B cell (primary cell): ENCODE measurements around the gene ZBTB4. TPM values are rescaled to one million over a fixed set of nuclear protein-coding genes. Genes with fewer than 3 reads are reported as not detected.

Source experiments
- ATAC-seq: fragments of 200-7000 bp; cut with Tn5 transposase; one replicate; pipeline ENCODE4 v1.10.0; 2021; ENCODE audit warnings: low read depth, mild to moderate bottlenecking, moderate number of reproducible peaks, moderate library complexity
- CTCF ChIA-PET: fragments of 350-600 bp; sonication (Branson Sonifier 250); formaldehyde crosslinking; loops from one replicate; lab custom pipeline; 2021; ENCODE audit warnings: antibody characterized with exemption, inconsistent platforms; lab: Charles Lee
- POLR2A ChIA-PET: fragments of 350-600 bp; sonication (Branson Sonifier 250); formaldehyde crosslinking; loops from one replicate; lab custom pipeline; 2021; ENCODE audit warnings: antibody characterized with exemption; lab: Charles Lee
- DNase-seq: peaks from one replicate; pipeline ENCODE4 v3.0.0; 2013
- H2AFZ ChIP-seq: 2 replicates; pipeline ENCODE4 v1.6.1; 2012; ENCODE audit warnings: mild to moderate bottlenecking, low read depth, low read length; ENCODE audit not compliant: insufficient read depth, poor library complexity, severe bottlenecking
- H3K27ac ChIP-seq, 2 donors: 1 replicate in 1 of 2; 2 replicates in 1 of 2; pipeline ENCODE4 v1.5.1; 2012 to 2013; ENCODE audit warnings: low read length in 2 of 2, mild to moderate bottlenecking in 2 of 2, moderate library complexity in 1 of 2
- H3K27me3 ChIP-seq, 4 experiments: fragments of 200-600 bp in 1 of 4; sonication (generic) in 1 of 4; replicated peaks in 1 of 4; 1 replicate in 2 of 4; 2 replicates in 2 of 4; pipeline versions ENCODE4 v1.6.1 to v1.7.0; 2013 to 2016; ENCODE audit warnings: low read length in 3 of 4, mild to moderate bottlenecking in 2 of 4, mixed read lengths in 1 of 4, moderate library complexity in 1 of 4; ENCODE audit not compliant: insufficient read depth in 4 of 4, control insufficient read depth in 3 of 4; ENCODE audit errors: control extremely low read depth in 1 of 4
- H3K36me3 ChIP-seq, 2 experiments: replicated peaks in 1 of 2; 1 replicate in 1 of 2; 2 replicates in 1 of 2; pipeline versions ENCODE4 v1.6.1 to v1.7.1; 2013; ENCODE audit warnings: low read length in 1 of 2; ENCODE audit not compliant: insufficient read depth in 2 of 2, control insufficient read depth in 1 of 2; ENCODE audit errors: control extremely low read depth in 1 of 2, extremely low read depth in 1 of 2
- H3K4me1 ChIP-seq, 2 donors: fragments of 200-600 bp in 1 of 2; sonication (generic) in 1 of 2; 1 replicate in 1 of 2; 2 replicates in 1 of 2; pipeline versions ENCODE4 v1.5.1 to v1.6.1; 2013 to 2017; ENCODE audit warnings: low read length in 2 of 2; ENCODE audit not compliant: control insufficient read depth in 2 of 2, insufficient read depth in 2 of 2
- H3K4me2 ChIP-seq: replicated peaks from 2 replicates; pipeline ENCODE3; 2012; ENCODE audit warnings: mild to moderate bottlenecking, low read depth, low read length; ENCODE audit not compliant: poor library complexity, severe bottlenecking
- H3K4me3 ChIP-seq, 5 experiments: fragments of 200-600 bp in 1 of 5; sonication (generic) in 1 of 5; 1 replicate in 3 of 5; 2 replicates in 2 of 5; pipeline versions ENCODE4 v1.5.1 to v1.7.0; 2011 to 2016; ENCODE audit warnings: low read length in 4 of 5, mild to moderate bottlenecking in 4 of 5, low read depth in 2 of 5, control low read depth in 1 of 5, moderate library complexity in 1 of 5; ENCODE audit not compliant: insufficient read depth in 1 of 5; ENCODE audit errors: control extremely low read depth in 1 of 5, extremely low read depth in 1 of 5
- H3K79me2 ChIP-seq: fragments of 200-600 bp; sonication (generic); one replicate; pipeline ENCODE4 v1.6.0; 2016; ENCODE audit warnings: low read length; ENCODE audit not compliant: control insufficient read depth, insufficient read depth
- H3K9ac ChIP-seq: fragments of 200-600 bp; sonication (generic); 2 replicates; pipeline ENCODE4 v1.6.1; 2017; ENCODE audit warnings: mild to moderate bottlenecking, low read length, moderate library complexity
- H3K9me3 ChIP-seq, 3 donors: one replicate each; pipeline versions ENCODE4 v1.6.1 to v1.7.1; 2013; ENCODE audit warnings: low read length in 2 of 3; ENCODE audit not compliant: control insufficient read depth in 2 of 3, insufficient read depth in 1 of 3; ENCODE audit errors: control extremely low read depth in 1 of 3
- H4K20me1 ChIP-seq: 2 replicates; pipeline ENCODE4 v1.6.0; 2012; ENCODE audit warnings: mild to moderate bottlenecking, low read length; ENCODE audit not compliant: insufficient read depth, control insufficient read depth, poor library complexity, severe bottlenecking
- H3K27ac Mint-ChIP-seq: one replicate; pipeline ENCODE4 v1.8.0; 2021; ENCODE audit warnings: mixed read lengths
- H3K27me3 Mint-ChIP-seq: one replicate; pipeline ENCODE4 v1.8.0; 2021; ENCODE audit warnings: mixed read lengths
- H3K4me1 Mint-ChIP-seq: one replicate; pipeline ENCODE4 v1.8.0; 2021; ENCODE audit warnings: mixed read lengths
- H3K4me3 Mint-ChIP-seq: one replicate; pipeline ENCODE4 v1.8.0; 2021; ENCODE audit warnings: mixed read lengths
- H3K9me3 Mint-ChIP-seq: one replicate; pipeline ENCODE4 v1.8.0; 2022; ENCODE audit warnings: mixed read lengths; ENCODE audit not compliant: insufficient read depth
- EZH2 ChIP-seq: IDR thresholded peaks from 2 replicates; pipeline ENCODE4 v1.6.1; 2012; ENCODE audit warnings: borderline replicate concordance, low read depth, mild to moderate bottlenecking, moderate library complexity, low read length; ENCODE audit not compliant: insufficient read depth, poor library complexity, severe bottlenecking
- WGBS: methylation state at CpG from one replicate; pipeline ENCODE4 v1.1.5; 2013; ENCODE audit warnings: missing lambda C conversion rate; ENCODE audit not compliant: insufficient coverage; 5-methylcytosine and 5-hydroxymethylcytosine counted together
- intact Hi-C: fragments of 100-400 bp; cut with micrococcal nuclease; formaldehyde crosslinking; loops from one replicate; pipeline ENCODE4 v1.10.0; 2022
- polyA plus RNA-seq: library from polyadenylated mRNA; depleted of rRNA; stranded (reverse); fragments of >200 nt; gene quantifications from 2 replicates; pipeline ENCODE4 v1.2.3, GENCODE V29; 2012
- total RNA-seq, 2 donors: library from RNA; stranded (reverse); fragments of 120-200 nt in 1 of 2; gene quantifications; 1 replicate in 1 of 2; 2 replicates in 1 of 2; pipeline versions ENCODE4 v1.2.3 to v1.2.4, GENCODE V29; 2013 to 2022
- TF ChIP-seq, protein P1 (sequence below): fragments of 200-600 bp; IDR thresholded peaks from one replicate; pipeline ENCODE4 v1.8.0; 2022; ENCODE audit warnings: antibody characterized with exemption, mild to moderate bottlenecking

Gene ZBTB4
- total and polyA plus RNA-seq, 2 donors (not counting 1 experiment from before 2014, with no cell fraction given): 19.2 to 62.4 TPM

DNA sequence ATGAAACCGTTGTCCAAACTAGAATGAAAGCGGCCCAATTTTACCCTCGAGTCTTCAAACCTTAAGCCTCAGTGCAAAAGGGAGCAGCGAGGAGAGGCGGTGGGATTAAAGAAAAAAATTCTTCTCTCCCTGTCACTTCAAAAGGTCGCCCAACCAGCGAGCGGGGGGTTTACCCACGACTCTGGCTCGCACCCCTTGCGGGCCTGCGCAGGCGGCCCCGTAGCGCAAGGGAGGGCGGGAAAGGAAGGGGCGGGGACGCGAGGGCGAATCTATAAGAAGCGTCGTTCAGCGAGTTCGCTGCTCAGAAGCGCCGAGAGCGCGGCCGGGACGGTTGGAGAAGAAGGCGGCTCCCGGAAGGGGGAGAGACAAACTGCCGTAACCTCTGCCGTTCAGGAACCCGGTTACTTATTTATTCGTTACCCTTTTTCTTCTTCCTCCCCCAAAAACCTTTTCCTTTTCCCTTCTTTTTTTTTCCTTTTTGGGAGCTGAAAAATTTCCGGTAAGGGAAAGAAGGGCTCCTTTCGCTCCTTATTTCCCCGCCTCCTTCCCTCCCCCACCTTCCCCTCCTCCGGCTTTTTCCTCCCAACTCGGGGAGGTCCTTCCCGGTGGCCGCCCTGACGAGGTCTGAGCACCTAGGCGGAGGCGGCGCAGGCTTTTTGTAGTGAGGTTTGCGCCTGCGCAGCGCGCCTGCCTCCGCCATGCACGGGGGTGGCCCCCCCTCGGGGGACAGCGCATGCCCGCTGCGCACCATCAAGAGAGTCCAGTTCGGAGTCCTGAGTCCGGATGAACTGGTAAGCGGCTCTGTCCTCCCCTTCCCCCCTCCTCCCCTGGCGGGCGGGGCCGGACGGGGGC, 4.9 kb upstream of the ZBTB4 start, which contains the start of gene POLR2A:
Gene POLR2A, plus strand, starts transcription at position 300 of the 852 bp plus-strand sequence.
- ATAC-seq: peak; percentile 63
- H4K20me1 ChIP-seq: peaks cover 41% of the 10 kb centered on the region
- under 1% methylated on average over 51 of the region's 64 CpGs for WGBS
- peak; percentile 99 for DNase-seq
- no peak for TF ChIP-seq EZH2
- TF ChIP-seq, protein P1, sequence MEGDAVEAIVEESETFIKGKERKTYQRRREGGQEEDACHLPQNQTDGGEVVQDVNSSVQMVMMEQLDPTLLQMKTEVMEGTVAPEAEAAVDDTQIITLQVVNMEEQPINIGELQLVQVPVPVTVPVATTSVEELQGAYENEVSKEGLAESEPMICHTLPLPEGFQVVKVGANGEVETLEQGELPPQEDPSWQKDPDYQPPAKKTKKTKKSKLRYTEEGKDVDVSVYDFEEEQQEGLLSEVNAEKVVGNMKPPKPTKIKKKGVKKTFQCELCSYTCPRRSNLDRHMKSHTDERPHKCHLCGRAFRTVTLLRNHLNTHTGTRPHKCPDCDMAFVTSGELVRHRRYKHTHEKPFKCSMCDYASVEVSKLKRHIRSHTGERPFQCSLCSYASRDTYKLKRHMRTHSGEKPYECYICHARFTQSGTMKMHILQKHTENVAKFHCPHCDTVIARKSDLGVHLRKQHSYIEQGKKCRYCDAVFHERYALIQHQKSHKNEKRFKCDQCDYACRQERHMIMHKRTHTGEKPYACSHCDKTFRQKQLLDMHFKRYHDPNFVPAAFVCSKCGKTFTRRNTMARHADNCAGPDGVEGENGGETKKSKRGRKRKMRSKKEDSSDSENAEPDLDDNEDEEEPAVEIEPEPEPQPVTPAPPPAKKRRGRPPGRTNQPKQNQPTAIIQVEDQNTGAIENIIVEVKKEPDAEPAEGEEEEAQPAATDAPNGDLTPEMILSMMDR: no peak
- H3K4me2 ChIP-seq: peak within 1 kb of the TSS; percentile 95
- peak within 1 kb of the TSS; percentile 98 for H3K9ac ChIP-seq
- no peaks in the 10 kb centered on the region for H3K27me3 ChIP-seq
- H3K79me2 ChIP-seq: peaks cover 92% of the 10 kb centered on the region
- H2AFZ ChIP-seq: peak within 1 kb of the TSS; percentile 78
- intact Hi-C loops: loop anchor here (1.0 kb wide), 6 partner anchors 29 to 177 kb away; partner anchors contain the start of genes EIF5A, SENP3 and TMEM102
- H3K9me3 Mint-ChIP-seq: no peaks in the 10 kb centered on the region
- peak within 1 kb of the TSS; percentile 100 for H3K27ac ChIP-seq
- ChIA-PET CTCF (interaction anchor here (0.8 to 3.5 kb wide), 10 partner anchors 27 to 439 kb away, joined by 3 to 19 read pairs (median 6); partner anchors contain the start of genes CHRNB1, SENP3 and TMEM102), POLR2A (interaction anchor here (0.6 to 3.0 kb wide), 22 partner anchors 28 to 351 kb away, joined by 3 to 27 read pairs (median 5); partner anchors contain the start of genes GABARAP, NEURL4, PLSCR3 and SENP3)
- H3K9me3 ChIP-seq: no peaks in the 10 kb centered on the region
- peaks cover 71% of the 10 kb centered on the region for H3K4me1 Mint-ChIP-seq
- no peaks in the 10 kb centered on the region for H3K27me3 Mint-ChIP-seq
- peaks cover 2 to 10% of the 10 kb centered on the region in 2 experiments for H3K36me3 ChIP-seq
- peak within 1 kb of the TSS; percentile 100 for H3K27ac Mint-ChIP-seq
- H3K4me3 ChIP-seq: peak within 1 kb of the TSS; percentile 80 to 100 (median 97)
- H3K4me3 Mint-ChIP-seq: peak within 1 kb of the TSS; percentile 99
- peaks cover 29 to 53% of the 10 kb centered on the region in 2 donors for H3K4me1 ChIP-seq
